ENCODE results near the gene TMX2. TPM values are rescaled to one million over a fixed set of nuclear protein-coding genes. Genes with fewer than 3 reads are reported as not detected.

TMX2 gene, protein sequence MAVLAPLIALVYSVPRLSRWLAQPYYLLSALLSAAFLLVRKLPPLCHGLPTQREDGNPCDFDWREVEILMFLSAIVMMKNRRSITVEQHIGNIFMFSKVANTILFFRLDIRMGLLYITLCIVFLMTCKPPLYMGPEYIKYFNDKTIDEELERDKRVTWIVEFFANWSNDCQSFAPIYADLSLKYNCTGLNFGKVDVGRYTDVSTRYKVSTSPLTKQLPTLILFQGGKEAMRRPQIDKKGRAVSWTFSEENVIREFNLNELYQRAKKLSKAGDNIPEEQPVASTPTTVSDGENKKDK
- polyA plus RNA-seq (92.8 to 101 TPM (median 93.6 TPM) in 3 replicates), polyA minus RNA-seq (122 to 145 TPM (median 133 TPM) in 3 replicates)
- polyA plus RNA-seq (2011; ENCODE audit: low read depth): 43.9 TPM
- 66.7 and 104 TPM in 2 replicates for polyA plus RNA-seq (2011; cell fraction: cytosol; rRNA removed)
- 148 and 161 TPM in 2 replicates for polyA plus RNA-seq (2011; cell fraction: nucleus; rRNA removed)
- polyA plus RNA-seq (2012; ENCODE audit: low replicate concordance): 73.1 and 83.4 TPM in 2 replicates
- polyA minus RNA-seq (2011; cell fraction: cytosol; rRNA and poly(A)+ RNA removed): 82.5 TPM
- polyA minus RNA-seq (2011; cell fraction: nucleus; rRNA and poly(A)+ RNA removed): 69.2 and 87.1 TPM in 2 replicates

DNA sequence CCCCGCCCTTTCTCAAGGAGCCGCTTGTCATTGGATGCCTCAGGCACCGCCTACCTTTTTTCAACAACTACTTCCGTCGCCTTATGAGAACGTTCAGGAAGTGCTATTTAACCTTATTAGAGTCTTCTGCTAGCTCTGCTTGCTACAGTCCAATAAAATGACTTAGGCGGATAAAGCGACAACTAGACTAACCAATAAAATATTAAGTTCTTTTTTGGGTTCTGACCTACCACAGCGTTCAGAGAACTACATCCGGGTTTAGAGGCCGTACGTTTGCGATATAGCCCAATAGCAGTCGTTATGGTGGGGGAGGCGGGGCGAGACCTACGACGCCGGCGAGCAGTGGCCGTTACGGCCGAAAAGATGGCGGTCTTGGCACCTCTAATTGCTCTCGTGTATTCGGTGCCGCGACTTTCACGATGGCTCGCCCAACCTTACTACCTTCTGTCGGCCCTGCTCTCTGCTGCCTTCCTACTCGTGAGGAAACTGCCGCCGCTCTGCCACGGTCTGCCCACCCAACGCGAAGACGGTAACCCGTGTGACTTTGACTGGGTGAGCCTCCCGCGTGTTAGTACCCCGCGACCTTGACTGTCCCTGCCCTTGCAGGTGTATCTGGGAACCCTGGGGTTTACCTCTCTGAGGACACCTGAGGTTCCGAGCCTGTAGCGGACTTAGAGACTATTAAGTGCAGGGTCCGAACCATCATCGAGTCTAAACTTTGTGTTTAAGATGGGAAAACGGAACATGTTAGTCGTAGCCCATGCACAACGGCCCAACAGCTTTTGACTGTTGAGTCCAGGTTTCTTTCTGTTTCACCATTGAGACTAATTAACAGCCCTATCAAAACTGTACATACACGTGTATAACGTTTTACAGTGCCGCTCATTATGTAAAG lies at the start of gene TMX2:
TMX2 (plus strand) TSS at position 338 of the 895 bp plus-strand sequence; CDS start at position 364, 26 bp downstream.
- peak; percentile 85 for DNase-seq (ENCODE audit: low read depth, low spot score)
- Histone ChIP-seq H3K4me1 (ENCODE audit: control insufficient read depth, extremely low read depth, insufficient read depth, low read length) (peaks cover 25% of the 10 kb centered on the region), H3K36me3 (ENCODE audit: control insufficient read depth in 2 of 2, extremely low read depth in 1 of 2, insufficient read depth in 2 of 2, low read length in 2 of 2) (no peaks in the 10 kb centered on the region), H3K79me2 (ENCODE audit: control insufficient read depth, insufficient read depth, low read length) (peaks cover 52% of the 10 kb centered on the region), H2AFZ (ENCODE audit: control insufficient read depth, low read length) (peak within 1 kb of the TSS; percentile 100), H3K9me3 (ENCODE audit: control insufficient read depth, low read depth, low read length) (no peaks in the 10 kb centered on the region), H4K20me1 (ENCODE audit: control insufficient read depth, extremely low read depth, insufficient read depth, low read length) (no peaks in the 10 kb centered on the region), H3K27me3 (ENCODE audit: control insufficient read depth, extremely low read depth, insufficient read depth, low read length) (no peaks in the 10 kb centered on the region), H3K9me1 (ENCODE audit: control insufficient read depth, extremely low read depth, insufficient read depth, low read length) (no peaks in the 10 kb centered on the region), H3K4me2 (ENCODE audit: control insufficient read depth, extremely low read depth, insufficient read depth, low read depth, low read length) (peak within 1 kb of the TSS; percentile 93), H3K27ac (ENCODE audit: control insufficient read depth, insufficient read depth, low read length) (peak within 1 kb of the TSS; percentile 87), H3K9ac (ENCODE audit: control insufficient read depth, extremely low read depth, insufficient read depth, low read length) (peak within 1 kb of the TSS; percentile 96), H3K4me3 (ENCODE audit: control insufficient read depth in 2 of 3, extremely low read depth in 1 of 3, insufficient read depth in 2 of 3, low read depth in 1 of 3, low read length in 3 of 3) (peak within 1 kb of the TSS; percentile 66 to 100 (median 97))
- FAIRE-seq: peak; percentile 82
- TF ChIP-seq EZH2 (IDR thresholded peaks at IDR 0.05; ENCODE audit: low read length): no peak
- TF ChIP-seq, protein P1, sequence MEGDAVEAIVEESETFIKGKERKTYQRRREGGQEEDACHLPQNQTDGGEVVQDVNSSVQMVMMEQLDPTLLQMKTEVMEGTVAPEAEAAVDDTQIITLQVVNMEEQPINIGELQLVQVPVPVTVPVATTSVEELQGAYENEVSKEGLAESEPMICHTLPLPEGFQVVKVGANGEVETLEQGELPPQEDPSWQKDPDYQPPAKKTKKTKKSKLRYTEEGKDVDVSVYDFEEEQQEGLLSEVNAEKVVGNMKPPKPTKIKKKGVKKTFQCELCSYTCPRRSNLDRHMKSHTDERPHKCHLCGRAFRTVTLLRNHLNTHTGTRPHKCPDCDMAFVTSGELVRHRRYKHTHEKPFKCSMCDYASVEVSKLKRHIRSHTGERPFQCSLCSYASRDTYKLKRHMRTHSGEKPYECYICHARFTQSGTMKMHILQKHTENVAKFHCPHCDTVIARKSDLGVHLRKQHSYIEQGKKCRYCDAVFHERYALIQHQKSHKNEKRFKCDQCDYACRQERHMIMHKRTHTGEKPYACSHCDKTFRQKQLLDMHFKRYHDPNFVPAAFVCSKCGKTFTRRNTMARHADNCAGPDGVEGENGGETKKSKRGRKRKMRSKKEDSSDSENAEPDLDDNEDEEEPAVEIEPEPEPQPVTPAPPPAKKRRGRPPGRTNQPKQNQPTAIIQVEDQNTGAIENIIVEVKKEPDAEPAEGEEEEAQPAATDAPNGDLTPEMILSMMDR (optimal IDR thresholded peaks at IDR 0.05 in 1 of 3, IDR thresholded peaks at IDR 0.05 in 1 of 3, conservative IDR thresholded peaks at IDR 0.05 in 1 of 3; ENCODE audit: extremely low read depth in 1 of 3, insufficient read depth in 2 of 3, low read length in 3 of 3): no peak
- dilution Hi-C loops (cut with MboI; ENCODE audit: extremely low pct_ligation_motif_present, low sequenced_read_pairs): no loop called here

DNA sequence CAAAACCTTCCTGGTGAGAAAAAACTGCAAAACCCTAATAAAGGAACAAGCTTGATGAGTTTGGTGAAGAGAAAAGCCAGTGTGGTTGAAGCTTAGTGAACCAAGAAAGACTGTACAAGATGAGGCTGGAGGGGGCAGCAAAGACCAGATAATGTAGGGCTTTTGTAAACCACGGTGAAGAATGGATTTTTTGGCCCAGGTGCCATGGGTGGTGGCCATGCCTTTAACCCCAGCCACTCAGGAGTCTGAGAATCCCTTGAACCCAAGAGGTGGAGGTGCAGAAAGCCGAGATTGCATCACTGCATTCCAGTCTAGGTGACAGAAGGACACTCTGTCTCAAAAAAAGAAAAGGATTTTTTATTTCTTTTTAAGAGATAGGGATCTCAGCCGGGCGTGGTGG lies 49.5 kb upstream of the TMX2 start:
- peaks cover 7% of the 10 kb centered on the region in 2 experiments for H3K36me3 ChIP-seq (ENCODE audit: control insufficient read depth in 2 of 2, extremely low read depth in 1 of 2, insufficient read depth in 2 of 2, low read length in 2 of 2)
- H2AFZ ChIP-seq (ENCODE audit: control insufficient read depth, low read length): no peak overlapping the region
- H3K79me2 ChIP-seq (ENCODE audit: control insufficient read depth, insufficient read depth, low read length): peaks cover 27% of the 10 kb centered on the region
- no peak overlapping the region for H3K4me3 ChIP-seq (ENCODE audit: control insufficient read depth in 2 of 3, extremely low read depth in 1 of 3, insufficient read depth in 2 of 3, low read depth in 1 of 3, low read length in 3 of 3)
- H4K20me1 ChIP-seq (ENCODE audit: control insufficient read depth, extremely low read depth, insufficient read depth, low read length): no peaks in the 10 kb centered on the region
- dilution Hi-C loops (cut with MboI; ENCODE audit: extremely low pct_ligation_motif_present, low sequenced_read_pairs): no loop called here
- no peaks in the 10 kb centered on the region for H3K27me3 ChIP-seq (ENCODE audit: control insufficient read depth, extremely low read depth, insufficient read depth, low read length)
- no peak overlapping the region for H3K27ac ChIP-seq (ENCODE audit: control insufficient read depth, insufficient read depth, low read length)
- FAIRE-seq (no peak), DNase-seq (ENCODE audit: low read depth, low spot score) (no peak)
- no peak overlapping the region for H3K9ac ChIP-seq (ENCODE audit: control insufficient read depth, extremely low read depth, insufficient read depth, low read length)
- peaks cover 6% of the 10 kb centered on the region for H3K4me1 ChIP-seq (ENCODE audit: control insufficient read depth, extremely low read depth, insufficient read depth, low read length)
- no peak overlapping the region for H3K4me2 ChIP-seq (ENCODE audit: control insufficient read depth, extremely low read depth, insufficient read depth, low read depth, low read length)
- H3K9me1 ChIP-seq (ENCODE audit: control insufficient read depth, extremely low read depth, insufficient read depth, low read length): no peaks in the 10 kb centered on the region
- TF ChIP-seq, protein P1 (optimal IDR thresholded peaks at IDR 0.05 in 1 of 3, IDR thresholded peaks at IDR 0.05 in 1 of 3, conservative IDR thresholded peaks at IDR 0.05 in 1 of 3; ENCODE audit: extremely low read depth in 1 of 3, insufficient read depth in 2 of 3, low read length in 3 of 3): peak in 2 of 3 experiments; percentile 27 to 37
- TF ChIP-seq EZH2 (IDR thresholded peaks at IDR 0.05; ENCODE audit: low read length): no peak
- no peaks in the 10 kb centered on the region for H3K9me3 ChIP-seq (ENCODE audit: control insufficient read depth, low read depth, low read length)

All from keratinocyte (primary cell).